Upper lobe of left lung (tissue), 6 donors: Measurements from ENCODE around the gene AFAP1L1. TPM values are rescaled to one million over a fixed set of nuclear protein-coding genes. Genes with fewer than 3 reads are reported as not detected.

ENCODE experiments used
- ATAC-seq, 2 donors: fragments of 200-7000 bp; cut with Tn5 transposase; one replicate each; pipeline ENCODE4 v1.9.1; 2022; ENCODE audit warnings: mild to moderate bottlenecking in 2 of 2, moderate library complexity in 2 of 2; ENCODE audit not compliant: low FRiP score in 2 of 2
- DNase-seq, 2 donors: peaks; one replicate each; pipeline ENCODE4 v3.0.0-alpha.2; 2019 to 2020
- H3K27ac ChIP-seq, 4 donors: fragments of 200-600 bp; sonication (generic); one replicate each; pipeline ENCODE4 v1.5.1; 2016 to 2019
- H3K27me3 ChIP-seq, 4 donors: fragments of 200-600 bp; sonication (generic); one replicate each; pipeline ENCODE4 v1.5.1; 2017 to 2019
- H3K36me3 ChIP-seq, 4 donors: fragments of 200-600 bp; sonication (generic); one replicate each; pipeline ENCODE4 v1.5.1; 2016 to 2019
- H3K4me1 ChIP-seq, 4 donors: fragments of 200-600 bp; sonication (generic); one replicate each; pipeline ENCODE4 v1.5.1; 2018 to 2019
- H3K4me3 ChIP-seq, 4 donors: fragments of 200-600 bp; sonication (generic); one replicate each; pipeline ENCODE4 v1.5.1; 2017 to 2019; ENCODE audit warnings: mild to moderate bottlenecking in 2 of 4, moderate library complexity in 1 of 4
- H3K9me3 ChIP-seq, 4 donors: fragments of 200-600 bp; sonication (generic); one replicate each; pipeline ENCODE4 v1.5.1; 2018 to 2019
- CTCF ChIP-seq, 6 experiments: fragments of 450-650 bp in 4 of 6; fragments of 200-600 bp in 2 of 6; sonication (generic) in 2 of 6; IDR thresholded peaks; one replicate each; pipeline ENCODE4 v1.5.1; 2016 to 2019; ENCODE audit warnings: antibody characterized with exemption in 6 of 6
- EP300 ChIP-seq, 4 donors: sonication (generic); formaldehyde crosslinking; IDR thresholded peaks; one replicate each; pipeline ENCODE4 v1.5.1; 2017; ENCODE audit warnings: antibody characterized with exemption in 4 of 4, control low read depth in 2 of 4
- POLR2A ChIP-seq, 4 donors: fragments of 450-650 bp; IDR thresholded peaks; one replicate each; pipeline ENCODE4 v1.5.1; 2016 to 2017; ENCODE audit warnings: antibody characterized with exemption in 4 of 4, mild to moderate bottlenecking in 2 of 4
- POLR2AphosphoS5 ChIP-seq, 2 donors: sonication (generic); formaldehyde crosslinking; IDR thresholded peaks; one replicate each; pipeline ENCODE4 v1.5.1; 2017; ENCODE audit warnings: antibody characterized with exemption in 2 of 2
- WGBS, 2 donors: methylation state at CpG; one replicate each; pipeline ENCODE4 v1.1.5; 2017 to 2018; 5-methylcytosine and 5-hydroxymethylcytosine counted together
- total RNA-seq, 6 donors: library from RNA; depleted of rRNA in 4 of 6; stranded (reverse); fragments of >200 nt in 4 of 6; gene quantifications; one replicate each; pipeline versions ENCODE4 v1.1.0 to v1.2.1, GENCODE V29; 2016 to 2021
- donor health status: DM: no; HTN: no; CAD: no; lungs with moderate emphysema.
- donor health status: DM: no; HTN: yes; CAD: no; lungs with severe emphysema.

The AFAP1L1 gene
- total RNA-seq, 6 donors from 2014 or later = 15.1 to 40.8 (median 26.5) TPM

- Histone ChIP-seq H3K27ac (peak overlapping the region; percentile 37 to 74 (median 56)), H3K4me1 (peaks cover 15 to 28% (median 22%) of the 10 kb centered on the region in 4 donors), H3K27me3 (no peaks in the 10 kb centered on the region), H3K36me3 (peaks cover 0 to 12% (median 0%) of the 10 kb centered on the region in 4 donors), H3K4me3 (no peak overlapping the region), H3K9me3 (no peaks in the 10 kb centered on the region)
- DNase-seq (no peak), ATAC-seq (no peak)
- TF ChIP-seq EP300 (IDR thresholded peaks at IDR 0.05) (peak in 1 of 4 donors; percentile 54), CTCF (IDR thresholded peaks at IDR 0.05) (no peak)
Observed at GRCh38 chr5:149323210-149323609, 51.6 kb downstream of the AFAP1L1 start.

- WGBS, 2 donors = 83 to 91% methylated on average over 2 of the region's 2 CpGs
- no peak for ATAC-seq
- H3K4me1 ChIP-seq = peaks cover 15 to 28% (median 22%) of the 10 kb centered on the region in 4 donors
- no peaks in the 10 kb centered on the region for H3K9me3 ChIP-seq
- DNase-seq = no peak
- no peak overlapping the region for H3K4me3 ChIP-seq
- no peak for TF ChIP-seq EP300 (IDR thresholded peaks at IDR 0.05)
- no peak for TF ChIP-seq POLR2AphosphoS5 (IDR thresholded peaks at IDR 0.05)
- no peak for TF ChIP-seq POLR2A (IDR thresholded peaks at IDR 0.05)
- TF ChIP-seq CTCF (IDR thresholded peaks at IDR 0.05) = no peak
- H3K36me3 ChIP-seq = peaks cover 0 to 8% (median 0%) of the 10 kb centered on the region in 4 donors
- no peaks in the 10 kb centered on the region for H3K27me3 ChIP-seq
- H3K27ac ChIP-seq = peak overlapping the region; percentile 44 to 74 (median 56)
Observed at GRCh38 chr5:149323621-149324205, 52.1 kb downstream of the AFAP1L1 start.

DNA sequence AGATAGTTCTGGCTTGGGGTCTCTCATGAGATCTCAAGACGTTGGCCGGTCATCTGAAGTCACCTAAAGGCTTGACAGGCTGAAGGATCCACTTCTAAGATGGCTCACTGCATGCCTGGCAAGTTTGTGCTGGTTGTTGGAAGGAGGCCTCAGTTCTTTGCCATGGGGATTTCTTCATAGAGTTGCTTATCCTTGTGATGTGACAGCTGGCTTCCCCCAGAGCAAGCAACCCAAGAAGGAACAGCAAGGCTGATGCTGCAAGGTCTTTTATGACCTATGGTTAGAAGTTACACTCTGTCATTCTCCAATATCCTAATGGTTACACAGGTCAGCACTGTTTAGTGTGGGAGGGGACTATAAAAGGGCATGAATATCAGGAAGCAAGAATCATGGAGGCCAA is 53.0 kb downstream of the AFAP1L1 start:
- Histone ChIP-seq H3K9me3 (no peaks in the 10 kb centered on the region), H3K27me3 (no peaks in the 10 kb centered on the region), H3K4me3 (no peak overlapping the region), H3K27ac (peak overlapping the region in 2 of 4 donors; percentile 51 to 74), H3K4me1 (peaks cover 15 to 24% (median 22%) of the 10 kb centered on the region in 4 donors), H3K36me3 (peaks cover 0 to 13% (median 2%) of the 10 kb centered on the region in 4 donors)
- no peak for ATAC-seq
- no peak for TF ChIP-seq POLR2A (IDR thresholded peaks at IDR 0.05)
- TF ChIP-seq CTCF (IDR thresholded peaks at IDR 0.05) = no peak
- TF ChIP-seq EP300 (IDR thresholded peaks at IDR 0.05) = no peak
- TF ChIP-seq POLR2AphosphoS5 (IDR thresholded peaks at IDR 0.05) = no peak
- no peak for DNase-seq
- 77 to 93% methylated on average over 2 of the region's 2 CpGs for WGBS, 2 donors

DNA sequence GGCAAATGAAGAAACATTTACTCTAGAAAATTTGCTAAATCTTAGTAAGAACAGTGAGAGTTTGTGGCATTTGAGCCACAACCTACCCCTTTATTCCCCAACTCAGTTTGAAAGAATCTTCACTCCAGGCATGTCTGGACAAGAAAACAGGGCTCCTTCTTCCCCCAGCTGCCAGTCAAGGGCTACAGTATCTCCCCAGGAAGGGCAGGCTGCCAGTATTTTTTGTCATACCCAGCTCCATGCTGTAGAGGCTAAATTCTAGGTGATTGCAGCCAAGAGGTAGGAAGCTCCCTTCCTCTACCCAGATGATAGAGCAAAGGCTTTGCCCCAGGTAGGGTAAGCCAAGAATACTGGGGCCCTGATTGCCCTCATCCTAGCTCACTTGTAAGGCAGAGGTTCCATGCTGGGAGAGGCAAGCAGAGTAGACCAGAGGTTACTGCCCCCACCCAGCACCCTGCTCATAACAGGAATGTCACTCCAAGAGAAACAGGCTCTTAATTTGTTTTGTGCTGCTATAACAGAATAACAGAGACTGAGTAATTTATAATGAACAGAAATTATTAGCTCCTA is 53.6 kb downstream of the AFAP1L1 start:
- Histone ChIP-seq H3K36me3 (peaks cover 0 to 18% (median 2%) of the 10 kb centered on the region in 4 donors), H3K4me3 (no peak overlapping the region), H3K9me3 (no peaks in the 10 kb centered on the region), H3K27me3 (no peaks in the 10 kb centered on the region), H3K27ac (peak overlapping the region in 2 of 4 donors; percentile 51 to 74), H3K4me1 (peaks cover 15 to 22% (median 19%) of the 10 kb centered on the region in 4 donors)
- ATAC-seq = no peak
- DNase-seq = no peak
- no peak for TF ChIP-seq EP300 (IDR thresholded peaks at IDR 0.05)
- TF ChIP-seq POLR2AphosphoS5 (IDR thresholded peaks at IDR 0.05) = no peak
- no peak for TF ChIP-seq POLR2A (IDR thresholded peaks at IDR 0.05)
- no peak for TF ChIP-seq CTCF (IDR thresholded peaks at IDR 0.05)

DNA sequence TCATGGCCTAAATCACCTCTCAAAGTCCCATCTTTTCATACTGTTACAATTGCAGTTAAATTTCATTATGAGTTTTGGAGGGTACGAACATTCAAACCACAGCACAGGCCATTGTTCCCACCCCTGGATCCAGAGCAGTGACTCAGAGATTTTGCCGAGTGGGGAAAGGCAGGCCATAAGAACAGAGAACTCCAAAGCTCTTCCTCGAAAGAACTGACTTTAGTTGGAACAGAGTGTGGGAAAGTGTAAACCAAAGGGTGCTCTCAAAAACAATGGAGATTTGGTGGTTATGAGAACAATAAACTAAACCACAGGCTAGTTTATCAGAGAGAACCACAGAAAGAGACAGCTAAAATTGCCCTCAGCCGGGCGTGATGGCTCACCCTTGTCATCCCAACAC is 54.2 kb downstream of the AFAP1L1 start:
- DNase-seq = no peak
- H3K9me3 ChIP-seq = no peaks in the 10 kb centered on the region
- ATAC-seq = no peak
- no peak overlapping the region for H3K4me3 ChIP-seq
- H3K4me1 ChIP-seq = peaks cover 8 to 15% (median 13%) of the 10 kb centered on the region in 4 donors
- H3K36me3 ChIP-seq = peaks cover 0 to 22% (median 2%) of the 10 kb centered on the region in 4 donors
- H3K27me3 ChIP-seq = no peaks in the 10 kb centered on the region
- TF ChIP-seq EP300 (IDR thresholded peaks at IDR 0.05) (no peak), CTCF (IDR thresholded peaks at IDR 0.05) (no peak), POLR2AphosphoS5 (IDR thresholded peaks at IDR 0.05) (no peak), POLR2A (IDR thresholded peaks at IDR 0.05) (no peak)
- no peak overlapping the region for H3K27ac ChIP-seq
- 76 to 89% methylated on average over 5 of the region's 5 CpGs for WGBS, 2 donors
